ENCODE data around the gene SYMPK.

The SYMPK gene

GRCh38 chr19:45770192-45771101, 92.5 kb downstream of the SYMPK start:
- H3K4me1 ChIP-seq (ENCODE audit: insufficient read depth, insufficient read length): peaks cover 11% of the 10 kb centered on the region
- peak; percentile 90 for DNase-seq (ENCODE audit: low read depth, low spot score)
- peaks cover 39% of the 10 kb centered on the region for H3K36me3 ChIP-seq (ENCODE audit: insufficient read depth, insufficient read length, low read length)
- TF ChIP-seq ZNF274 (IDR thresholded peaks at IDR 0.05; ENCODE audit: low read depth, low read length) (no peak), YY1 (IDR thresholded peaks at IDR 0.05; ENCODE audit: insufficient read depth, insufficient read length) (no peak), SUZ12 (IDR thresholded peaks at IDR 0.05; ENCODE audit: extremely low read depth, insufficient read depth, insufficient read length) (no peak)
- peak overlapping the region; percentile 66 for H3K4me3 ChIP-seq (ENCODE audit: insufficient read length, low read depth)
- no peaks in the 10 kb centered on the region for H3K27me3 ChIP-seq (ENCODE audit: insufficient read depth, insufficient read length)
- H3K9me3 ChIP-seq (ENCODE audit: insufficient read depth, low read length): no peaks in the 10 kb centered on the region
- peak overlapping the region; percentile 89 for H3K9ac ChIP-seq (ENCODE audit: insufficient read length, low read depth)

GRCh38 chr19:45769821-45770191, 93.1 kb downstream of the SYMPK start:
- Histone ChIP-seq H3K4me1 (ENCODE audit: insufficient read depth, insufficient read length) (peaks cover 17% of the 10 kb centered on the region), H3K9ac (ENCODE audit: insufficient read length, low read depth) (peak overlapping the region; percentile 89), H3K27me3 (ENCODE audit: insufficient read depth, insufficient read length) (no peaks in the 10 kb centered on the region), H3K4me3 (ENCODE audit: insufficient read length, low read depth) (peak overlapping the region; percentile 66), H3K9me3 (ENCODE audit: insufficient read depth, low read length) (no peaks in the 10 kb centered on the region), H3K36me3 (ENCODE audit: insufficient read depth, insufficient read length, low read length) (peaks cover 35% of the 10 kb centered on the region)
- DNase-seq (ENCODE audit: low read depth, low spot score): no peak
- TF ChIP-seq SUZ12 (IDR thresholded peaks at IDR 0.05; ENCODE audit: extremely low read depth, insufficient read depth, insufficient read length) (no peak), ZNF274 (IDR thresholded peaks at IDR 0.05; ENCODE audit: low read depth, low read length) (no peak), YY1 (IDR thresholded peaks at IDR 0.05; ENCODE audit: insufficient read depth, insufficient read length) (no peak)

GRCh38 chr19:45768984-45769782, 93.8 kb downstream of the SYMPK start, which contains the start of gene SIX5:
Gene SIX5, minus strand, starts transcription at chr19:45769252. Its CDS starts 408 bp downstream, at chr19:45768844.
- Histone ChIP-seq H3K4me1 (ENCODE audit: insufficient read depth, insufficient read length) (peaks cover 17% of the 10 kb centered on the region), H3K4me3 (ENCODE audit: insufficient read length, low read depth) (peak within 1 kb of the TSS; percentile 80), H3K27me3 (ENCODE audit: insufficient read depth, insufficient read length) (no peaks in the 10 kb centered on the region), H3K9ac (ENCODE audit: insufficient read length, low read depth) (peak within 1 kb of the TSS; percentile 94), H3K9me3 (ENCODE audit: insufficient read depth, low read length) (no peaks in the 10 kb centered on the region), H3K36me3 (ENCODE audit: insufficient read depth, insufficient read length, low read length) (peaks cover 31% of the 10 kb centered on the region)
- peak; percentile 93 for DNase-seq (ENCODE audit: low read depth, low spot score)
- TF ChIP-seq YY1 (IDR thresholded peaks at IDR 0.05; ENCODE audit: insufficient read depth, insufficient read length): no peak
- no peak for TF ChIP-seq SUZ12 (IDR thresholded peaks at IDR 0.05; ENCODE audit: extremely low read depth, insufficient read depth, insufficient read length)
- no peak for TF ChIP-seq ZNF274 (IDR thresholded peaks at IDR 0.05; ENCODE audit: low read depth, low read length)

GRCh38 chr19:45768655-45768983, 94.3 kb downstream of the SYMPK start:
- TF ChIP-seq YY1 (IDR thresholded peaks at IDR 0.05; ENCODE audit: insufficient read depth, insufficient read length): no peak
- no peak for TF ChIP-seq SUZ12 (IDR thresholded peaks at IDR 0.05; ENCODE audit: extremely low read depth, insufficient read depth, insufficient read length)
- TF ChIP-seq ZNF274 (IDR thresholded peaks at IDR 0.05; ENCODE audit: low read depth, low read length): no peak
- Histone ChIP-seq H3K36me3 (ENCODE audit: insufficient read depth, insufficient read length, low read length) (peaks cover 31% of the 10 kb centered on the region), H3K4me3 (ENCODE audit: insufficient read length, low read depth) (peak overlapping the region; percentile 80), H3K9ac (ENCODE audit: insufficient read length, low read depth) (peak overlapping the region; percentile 94), H3K4me1 (ENCODE audit: insufficient read depth, insufficient read length) (peaks cover 20% of the 10 kb centered on the region), H3K27me3 (ENCODE audit: insufficient read depth, insufficient read length) (no peaks in the 10 kb centered on the region), H3K9me3 (ENCODE audit: insufficient read depth, low read length) (no peaks in the 10 kb centered on the region)
- no peak for DNase-seq (ENCODE audit: low read depth, low spot score)

- Histone ChIP-seq H3K9ac (ENCODE audit: insufficient read length, low read depth) (peak overlapping the region; percentile 94), H3K4me1 (ENCODE audit: insufficient read depth, insufficient read length) (peaks cover 22% of the 10 kb centered on the region), H3K36me3 (ENCODE audit: insufficient read depth, insufficient read length, low read length) (peaks cover 25% of the 10 kb centered on the region), H3K9me3 (ENCODE audit: insufficient read depth, low read length) (no peaks in the 10 kb centered on the region), H3K27me3 (ENCODE audit: insufficient read depth, insufficient read length) (no peaks in the 10 kb centered on the region), H3K4me3 (ENCODE audit: insufficient read length, low read depth) (peak overlapping the region; percentile 80)
- TF ChIP-seq ZNF274 (IDR thresholded peaks at IDR 0.05; ENCODE audit: low read depth, low read length) (no peak), SUZ12 (IDR thresholded peaks at IDR 0.05; ENCODE audit: extremely low read depth, insufficient read depth, insufficient read length) (no peak), YY1 (IDR thresholded peaks at IDR 0.05; ENCODE audit: insufficient read depth, insufficient read length) (no peak)
- DNase-seq (ENCODE audit: low read depth, low spot score): no peak
These were observed 94.9 kb downstream of the SYMPK start for GRCh38 chr19:45767881-45768654.

- no peaks in the 10 kb centered on the region for H3K27me3 ChIP-seq (ENCODE audit: insufficient read depth, insufficient read length)
- H3K9ac ChIP-seq (ENCODE audit: insufficient read length, low read depth): peak overlapping the region; percentile 94
- H3K36me3 ChIP-seq (ENCODE audit: insufficient read depth, insufficient read length, low read length): peaks cover 20% of the 10 kb centered on the region
- TF ChIP-seq YY1 (IDR thresholded peaks at IDR 0.05; ENCODE audit: insufficient read depth, insufficient read length): no peak
- no peak for TF ChIP-seq ZNF274 (IDR thresholded peaks at IDR 0.05; ENCODE audit: low read depth, low read length)
- no peak for TF ChIP-seq SUZ12 (IDR thresholded peaks at IDR 0.05; ENCODE audit: extremely low read depth, insufficient read depth, insufficient read length)
- H3K9me3 ChIP-seq (ENCODE audit: insufficient read depth, low read length): no peaks in the 10 kb centered on the region
- H3K4me3 ChIP-seq (ENCODE audit: insufficient read length, low read depth): peak overlapping the region; percentile 80
- peaks cover 21% of the 10 kb centered on the region for H3K4me1 ChIP-seq (ENCODE audit: insufficient read depth, insufficient read length)
- no peak for DNase-seq (ENCODE audit: low read depth, low spot score)
These were observed 95.5 kb downstream of the SYMPK start for GRCh38 chr19:45767410-45767880.

All from NT2/D1 (cell line).